PFSK-1 (cell line): ENCODE measurements around the gene SCN2B.

Source experiments
- FOXP2 ChIP-seq: optimal IDR thresholded peaks from 2 replicates; pipeline ENCODE3; 2011; ENCODE audit warnings: borderline replicate concordance, control low read depth, inconsistent platforms; ENCODE audit not compliant: insufficient read depth; ENCODE audit errors: extremely low read length, extremely low read depth
- POLR2AphosphoS5 ChIP-seq: IDR thresholded peaks from 2 replicates; pipeline ENCODE4 v1.6.1; 2012; ENCODE audit warnings: low read depth, mild to moderate bottlenecking, control low read depth, low read length, moderate library complexity
- REST ChIP-seq, 2 experiments: IDR thresholded peaks; 2 replicates each; pipeline versions ENCODE4 v1.6.1 to v1.8.0; 2011 to 2012; ENCODE audit warnings: low read depth in 2 of 2, low read length in 2 of 2, control low read depth in 1 of 2, inconsistent platforms in 1 of 2, mild to moderate bottlenecking in 1 of 2, moderate library complexity in 1 of 2; ENCODE audit not compliant: insufficient read depth in 1 of 2
- SIN3A ChIP-seq: IDR thresholded peaks from 2 replicates; pipeline ENCODE4 v1.6.1; 2012; ENCODE audit warnings: mild to moderate bottlenecking, low read length, moderate library complexity, borderline replicate concordance; ENCODE audit not compliant: insufficient read depth
- TAF1 ChIP-seq: IDR thresholded peaks from 2 replicates; pipeline ENCODE4 v1.6.1; 2012; ENCODE audit warnings: low read length, control low read depth, borderline replicate concordance; ENCODE audit not compliant: insufficient read depth

Gene SCN2B

GRCh38 chr11:118155776-118156530 lies 20.5 kb downstream of the SCN2B start:
- TF ChIP-seq TAF1 = no peak

- no peak for TF ChIP-seq SIN3A
- no peak for TF ChIP-seq FOXP2
- no peak for TF ChIP-seq TAF1
- no peak for TF ChIP-seq REST (IDR thresholded peaks at IDR 0.05; ENCODE audit: insufficient read depth in 1 of 2, low read depth in 2 of 2, low read length in 2 of 2)
- TF ChIP-seq POLR2AphosphoS5 = no peak
Observed at GRCh38 chr11:118154641-118155040, 21.8 kb downstream of the SCN2B start.

- TF ChIP-seq REST (IDR thresholded peaks at IDR 0.05; ENCODE audit: insufficient read depth in 1 of 2, low read depth in 2 of 2, low read length in 2 of 2) = no peak
- no peak for TF ChIP-seq FOXP2
- no peak for TF ChIP-seq POLR2AphosphoS5
- TF ChIP-seq SIN3A = no peak
Observed at GRCh38 chr11:118153976-118154375, 22.5 kb downstream of the SCN2B start.

- TF ChIP-seq FOXP2 (no peak), SIN3A (no peak), REST (IDR thresholded peaks at IDR 0.05; ENCODE audit: insufficient read depth in 1 of 2, low read depth in 2 of 2, low read length in 2 of 2) (no peak), TAF1 (no peak), POLR2AphosphoS5 (no peak)
Observed at GRCh38 chr11:118153516-118153915, 22.9 kb downstream of the SCN2B start.

- TF ChIP-seq REST (IDR thresholded peaks at IDR 0.05; ENCODE audit: insufficient read depth in 1 of 2, low read depth in 2 of 2, low read length in 2 of 2) (no peak), SIN3A (no peak), TAF1 (no peak), FOXP2 (no peak), POLR2AphosphoS5 (no peak)
Observed at GRCh38 chr11:118152552-118153471, 23.6 kb downstream of the SCN2B start, which contains the start of gene SCN4B. SCN4B (minus strand) TSS chr11:118152823; CDS start chr11:118152673, 150 bp downstream.
